Muscle of arm (tissue), 12 donors: ENCODE data around the gene STAT6. TPM values are rescaled to one million over a fixed set of nuclear protein-coding genes. Genes with fewer than 3 reads are reported as not detected.

Source experiments
- DNase-seq: peaks from one replicate; pipeline ENCODE4 v3.0.0-alpha.2; 2013
- polyA plus RNA-seq, 12 donors: library from polyadenylated mRNA; unstranded; fragments of 120-200 nt; gene quantifications; one replicate each; pipeline ENCODE4 v1.2.1, GENCODE V29; 2013; ENCODE audit not compliant: insufficient read length in 12 of 12

STAT6 gene
- polyA plus RNA-seq, 12 donors: 24.1 to 145 (median 40.5) TPM; not detected in 1

GRCh38 chr12:57146961-57147944 lies 36.1 kb upstream of the STAT6 start, which contains the start of gene LRP1-AS:
Gene LRP1-AS (minus strand): TSS chr12:57147619.
- no peak for DNase-seq

GRCh38 chr12:57146092-57146491 lies 34.9 kb upstream of the STAT6 start:
- no peak for DNase-seq

GRCh38 chr12:57145460-57146059 lies 34.4 kb upstream of the STAT6 start:
- DNase-seq: no peak

- DNase-seq: no peak
Observed at GRCh38 chr12:57143454-57143853, 32.3 kb upstream of the STAT6 start.

- DNase-seq: no peak
Observed at GRCh38 chr12:57142727-57143126, 31.6 kb upstream of the STAT6 start.

GRCh38 chr12:57142121-57142520 lies 31.0 kb upstream of the STAT6 start:
- DNase-seq: peak; percentile 57

GRCh38 chr12:57141249-57141648 lies 30.1 kb upstream of the STAT6 start:
- DNase-seq: no peak

GRCh38 chr12:57139796-57140649 lies 28.9 kb upstream of the STAT6 start:
- DNase-seq: no peak

GRCh38 chr12:57138526-57139272 lies 27.5 kb upstream of the STAT6 start:
- DNase-seq: no peak

- DNase-seq: peak; percentile 90
Observed at GRCh38 chr12:57135527-57136326, 24.6 kb upstream of the STAT6 start.

GRCh38 chr12:57134949-57135348 lies 23.8 kb upstream of the STAT6 start:
- DNase-seq: no peak

GRCh38 chr12:57133916-57134315 lies 22.8 kb upstream of the STAT6 start:
- no peak for DNase-seq

- DNase-seq: no peak
Observed at GRCh38 chr12:57133013-57133569, 21.9 kb upstream of the STAT6 start.

- no peak for DNase-seq
Observed at GRCh38 chr12:57131896-57132744, 21.0 kb upstream of the STAT6 start.

- no peak for DNase-seq
Observed at GRCh38 chr12:57130941-57131340, 19.8 kb upstream of the STAT6 start.

GRCh38 chr12:57129889-57130288 lies 18.7 kb upstream of the STAT6 start:
- DNase-seq: no peak

GRCh38 chr12:57129321-57129842 lies 18.2 kb upstream of the STAT6 start:
- no peak for DNase-seq

GRCh38 chr12:57128519-57129247 lies 17.5 kb upstream of the STAT6 start:
- DNase-seq: no peak
